ENCODE measurements around the gene KLC1.

The KLC1 gene

GRCh38 chr14:103724116-103724515 is 95.1 kb downstream of the KLC1 start:
- DNase-seq: no peak

GRCh38 chr14:103725001-103725682 is 96.1 kb downstream of the KLC1 start:
- no peak for DNase-seq

DNA sequence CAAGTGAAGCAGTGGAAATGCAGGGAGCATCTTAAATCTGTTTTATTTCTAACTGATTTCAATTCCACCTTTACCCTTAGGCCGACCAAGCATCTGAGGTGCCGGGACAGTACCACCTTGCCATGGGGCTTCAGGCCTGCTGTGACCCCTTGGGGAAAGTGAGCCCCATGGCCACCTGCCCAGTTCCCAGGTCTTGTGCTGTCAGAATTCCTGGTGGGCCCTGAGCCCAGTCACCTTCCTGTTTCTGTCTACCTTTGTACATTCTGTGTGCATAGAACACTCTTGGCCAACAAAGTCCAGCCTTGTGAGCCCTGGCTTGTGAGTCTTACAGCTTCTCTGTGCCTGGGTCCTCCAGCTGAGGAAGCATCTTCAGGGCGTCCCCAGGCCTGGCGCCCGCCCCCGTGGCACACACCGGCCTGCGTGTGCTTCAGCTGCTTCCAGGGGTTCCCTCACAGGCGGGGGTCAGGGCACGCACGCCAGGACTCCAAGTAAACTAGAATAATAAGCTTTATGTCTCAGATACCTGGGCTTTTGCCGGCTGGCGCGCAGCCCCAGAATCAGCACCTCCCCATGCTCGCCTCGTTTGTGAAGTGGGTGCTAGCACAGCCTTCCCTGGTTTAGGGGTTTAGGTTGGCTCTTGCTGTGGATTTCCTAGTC is 96.9 kb downstream of the KLC1 start:
- no peak for DNase-seq

DNA sequence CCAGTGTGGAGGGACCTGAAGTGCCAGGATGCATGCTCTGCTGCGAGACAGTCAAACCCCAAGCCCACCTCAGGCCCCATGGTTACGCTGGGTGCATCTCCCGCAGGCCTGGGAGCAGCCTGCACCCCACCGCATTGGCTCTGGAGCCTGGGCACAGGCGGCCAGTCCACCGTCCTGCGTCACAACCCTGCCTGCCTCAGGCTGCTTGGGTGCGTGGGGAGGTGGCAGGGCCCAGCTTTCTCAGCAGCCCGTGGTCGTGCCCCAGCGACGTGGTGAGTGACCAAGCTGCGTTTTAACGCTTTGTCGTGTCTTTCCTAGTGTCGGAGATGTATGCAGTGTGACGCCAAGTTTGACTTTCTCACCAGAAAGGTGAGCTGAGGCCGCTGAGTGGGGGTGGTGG is 97.5 kb downstream of the KLC1 start:
- DNase-seq: no peak

GRCh38 chr14:103727313-103727980 is 98.4 kb downstream of the KLC1 start:
- DNase-seq: no peak

GRCh38 chr14:103728141-103728540 is 99.1 kb downstream of the KLC1 start:
- DNase-seq: no peak

DNA sequence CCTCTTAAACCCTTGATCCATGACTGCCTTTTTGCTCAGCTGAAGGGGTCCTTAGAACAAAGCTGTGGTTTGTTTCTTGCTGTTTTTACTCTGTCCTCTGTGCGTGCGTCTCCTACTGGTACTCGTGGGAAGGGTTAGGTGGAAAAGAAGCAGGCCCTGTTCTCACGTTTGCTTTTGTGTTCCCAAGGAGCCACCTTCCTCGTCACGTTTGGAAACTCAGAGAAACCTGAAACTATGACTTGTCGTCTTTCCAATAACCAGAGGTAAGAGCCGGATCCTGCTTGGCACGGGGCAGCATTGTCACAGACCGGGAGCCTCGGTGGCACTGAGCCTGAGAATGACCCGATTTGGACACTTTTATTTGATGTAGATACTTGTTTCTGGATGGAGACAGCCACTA is 99.7 kb downstream of the KLC1 start:
- no peak for DNase-seq

DNA sequence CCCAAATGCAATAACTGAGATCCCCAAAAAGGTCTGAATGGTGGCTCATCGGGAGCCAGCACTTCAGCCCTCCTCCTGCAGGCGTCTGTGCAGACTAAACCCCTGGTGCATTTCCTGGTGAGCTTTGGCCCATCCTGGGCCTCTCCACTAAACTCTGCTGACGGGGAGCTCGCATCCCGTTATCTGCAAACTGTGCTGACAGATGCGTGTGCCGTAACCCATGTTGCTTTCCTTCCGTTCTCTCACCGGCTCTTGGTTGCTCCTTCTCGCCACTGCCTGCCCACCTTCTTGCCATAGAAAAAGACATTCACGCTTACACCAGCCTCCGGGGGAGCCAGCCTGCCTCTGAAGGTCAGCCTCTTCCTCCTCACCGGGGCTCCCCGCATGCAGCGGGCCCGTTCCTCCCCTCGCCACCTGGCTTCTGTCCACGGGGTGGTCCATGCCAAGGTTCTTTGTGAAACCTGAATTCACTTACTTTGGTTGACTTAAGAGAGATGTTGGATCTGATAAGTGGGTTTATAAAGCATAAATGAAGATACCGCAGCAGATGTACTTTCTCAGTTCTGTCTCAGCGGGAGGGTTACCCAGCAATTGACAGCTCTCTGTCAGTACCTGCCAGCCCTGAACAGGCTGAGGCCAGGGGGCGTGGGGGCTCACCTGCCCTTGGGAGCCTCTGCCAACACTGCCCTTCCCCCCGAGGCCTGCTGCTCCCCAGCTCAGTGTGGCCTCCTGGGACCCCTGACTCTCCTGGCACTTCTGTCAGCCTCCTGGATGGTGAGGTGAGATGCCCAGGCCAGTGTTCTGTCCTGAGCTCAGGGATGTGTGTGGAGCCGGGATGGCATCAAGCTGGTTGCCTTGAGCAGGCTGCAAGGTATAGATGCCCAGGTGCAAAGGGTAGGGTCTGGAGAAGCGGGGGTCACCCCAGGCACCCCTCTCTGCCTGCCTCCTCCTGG is 100.8 kb downstream of the KLC1 start:
- DNase-seq: no peak

DNA sequence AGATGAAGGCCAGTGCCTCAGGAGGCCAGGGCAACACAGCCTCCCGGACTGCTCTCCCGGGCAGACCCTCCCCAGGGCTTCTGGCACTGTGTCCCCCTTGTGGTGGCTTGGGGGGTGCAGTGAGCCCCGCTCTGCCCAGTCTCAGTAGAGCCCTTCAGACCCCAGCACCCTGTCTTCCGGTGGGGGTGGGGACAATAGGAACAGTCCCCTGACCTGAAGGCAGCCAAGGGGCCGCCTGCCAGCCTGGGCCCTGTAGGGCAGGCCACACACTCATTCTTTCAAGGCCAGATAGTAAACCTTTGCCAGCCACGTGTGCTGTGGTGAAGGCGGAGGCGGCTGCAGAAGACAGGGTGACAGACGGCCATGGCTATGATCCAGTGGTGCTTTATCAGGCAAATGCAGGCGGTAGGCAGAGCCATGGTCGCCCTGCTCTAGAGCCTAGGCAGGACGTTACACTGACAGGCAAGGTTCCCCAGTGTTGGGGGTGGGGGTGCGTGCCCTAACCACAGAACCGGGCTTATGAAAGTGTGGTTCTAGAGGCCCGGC is 101.6 kb downstream of the KLC1 start:
- no peak for DNase-seq

- DNase-seq: no peak
Measured at GRCh38 chr14:103731481-103731880, 102.5 kb downstream of the KLC1 start.

GRCh38 chr14:103731916-103732867 is 103.2 kb downstream of the KLC1 start:
- no peak for DNase-seq

GRCh38 chr14:103732868-103733620 is 104.0 kb downstream of the KLC1 start:
- DNase-seq: no peak

GRCh38 chr14:103733651-103734050 is 104.6 kb downstream of the KLC1 start:
- no peak for DNase-seq

GRCh38 chr14:103734081-103734888 is 105.3 kb downstream of the KLC1 start:
- DNase-seq: no peak

DNA sequence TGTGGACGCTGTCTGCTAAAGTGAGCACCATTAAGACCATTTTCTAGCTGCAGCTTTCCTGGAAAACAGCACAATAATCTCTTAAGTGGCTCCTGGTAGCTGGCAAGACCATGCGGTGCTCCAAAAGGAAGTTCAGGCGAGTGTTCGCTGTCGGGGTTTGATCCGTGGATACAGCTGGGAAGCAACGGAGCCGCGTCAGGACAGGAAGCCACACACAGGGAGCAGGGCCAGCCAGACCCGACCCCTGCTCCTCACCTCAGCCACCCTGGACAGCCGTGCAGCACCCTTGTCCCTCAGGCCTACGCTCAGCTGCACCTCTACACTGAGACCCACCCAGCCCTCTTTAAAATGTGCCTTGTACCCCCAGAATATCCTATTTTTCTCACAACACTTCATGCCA is 106.0 kb downstream of the KLC1 start:
- DNase-seq: no peak

- no peak for DNase-seq
Measured at GRCh38 chr14:103735439-103735814, 106.4 kb downstream of the KLC1 start.

DNA sequence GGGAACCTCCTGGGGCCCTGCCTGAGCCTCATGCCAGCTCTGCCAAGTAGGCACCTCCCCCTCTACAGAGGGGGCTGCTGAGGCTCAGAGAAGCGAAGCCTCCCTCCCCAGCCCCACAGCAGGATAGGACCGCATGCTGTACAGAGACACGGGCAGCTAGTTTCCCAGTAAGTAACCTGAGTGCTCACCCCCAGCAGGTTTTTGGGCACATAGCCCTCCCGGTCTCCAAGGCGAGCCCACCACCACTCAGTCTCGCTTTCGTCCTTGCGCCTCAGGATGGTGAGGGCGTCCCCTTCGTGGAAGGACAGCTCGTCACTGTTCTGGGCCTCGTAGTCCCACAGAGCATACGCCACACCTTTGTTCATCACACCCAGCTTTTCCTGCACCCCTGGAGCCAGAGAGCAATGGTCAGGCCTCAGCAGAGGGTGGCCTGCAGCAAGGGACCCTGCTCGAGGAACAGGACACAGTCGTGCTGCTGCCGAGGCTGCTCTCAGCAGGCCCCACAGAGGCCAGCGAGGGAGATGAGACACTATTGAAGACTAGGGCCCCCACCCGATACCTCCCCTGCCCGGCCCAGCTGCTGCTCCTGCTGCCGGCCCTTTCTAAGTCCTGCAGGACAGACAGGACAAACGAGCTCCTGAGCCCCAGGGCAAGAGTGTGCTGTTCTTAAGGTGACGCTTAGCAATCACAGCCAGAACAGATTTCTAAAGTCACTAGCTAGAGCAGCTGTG is 107.0 kb downstream of the KLC1 start:
- DNase-seq: no peak

GRCh38 chr14:103736546-103737431 is 107.8 kb downstream of the KLC1 start:
- no peak for DNase-seq

All from activated naive CD4-positive, alpha-beta T cell treated with anti-CD3 and anti-CD28 coated beads, Interleukin-2, amount 50 U/mL, for 16 hours (primary cell).